GM23338 (cell line): Measurements from ENCODE around the gene PRSS27. TPM values are rescaled to one million over a fixed set of nuclear protein-coding genes. Genes with fewer than 3 reads are reported as not detected.

Source experiments
- ATAC-seq: fragments of 200-7000 bp; cut with Tn5 transposase; 3 replicates; pipeline ENCODE4 v1.9.1; 2020
- DNase-seq: peaks from one replicate; pipeline ENCODE4 v3.0.0-alpha.2; 2015; ENCODE audit warnings: low spot score
- H2AFZ ChIP-seq: fragments of 200-600 bp; sonication (generic); 2 replicates; pipeline ENCODE4 v1.8.0; 2016; ENCODE audit warnings: antibody characterized with exemption, mild to moderate bottlenecking, moderate library complexity
- H3F3A ChIP-seq: fragments of 200-600 bp; sonication (generic); replicated peaks from 2 replicates; pipeline ENCODE4 v1.8.0; 2017; ENCODE audit warnings: antibody characterized with exemption, mixed run types, low read depth
- H3K27ac ChIP-seq: fragments of 200-600 bp; sonication (generic); 2 replicates; pipeline ENCODE4 v1.6.1; 2016; ENCODE audit warnings: low read depth
- H3K27me3 ChIP-seq: fragments of 200-600 bp; sonication (generic); 2 replicates; pipeline ENCODE4 v1.8.0; 2016; ENCODE audit warnings: mild to moderate bottlenecking, mixed run types, moderate library complexity; ENCODE audit not compliant: insufficient read depth
- H3K36me3 ChIP-seq: fragments of 200-600 bp; sonication (generic); 2 replicates; pipeline ENCODE4 v1.8.0; 2016; ENCODE audit warnings: mild to moderate bottlenecking; ENCODE audit not compliant: insufficient read depth
- H3K4me1 ChIP-seq: fragments of 200-600 bp; sonication (generic); 2 replicates; pipeline ENCODE4 v1.8.0; 2016; ENCODE audit warnings: mild to moderate bottlenecking, moderate library complexity; ENCODE audit not compliant: insufficient read depth
- H3K4me2 ChIP-seq: fragments of 200-600 bp; sonication (generic); 2 replicates; pipeline ENCODE4 v1.7.1; 2017; ENCODE audit warnings: mixed run types
- H3K4me3 ChIP-seq: fragments of 200-600 bp; sonication (generic); 2 replicates; pipeline ENCODE4 v1.6.1; 2016; ENCODE audit warnings: mixed run types
- H3K79me2 ChIP-seq: fragments of 200-600 bp; sonication (generic); replicated peaks from 2 replicates; pipeline ENCODE4 v1.8.0; 2017; ENCODE audit warnings: mild to moderate bottlenecking; ENCODE audit not compliant: insufficient read depth
- H3K9me2 ChIP-seq: fragments of 200-600 bp; sonication (generic); 2 replicates; pipeline ENCODE4 v1.8.0; 2017; ENCODE audit not compliant: insufficient read depth
- H4K20me1 ChIP-seq: fragments of 200-600 bp; sonication (generic); replicated peaks from 2 replicates; pipeline ENCODE4 v1.8.0; 2017; ENCODE audit warnings: mild to moderate bottlenecking; ENCODE audit not compliant: insufficient read depth
- H3K27ac Mint-ChIP-seq: 2 replicates; pipeline ENCODE4 v1.8.0; 2020; ENCODE audit warnings: inconsistent platforms, mild to moderate bottlenecking, moderate library complexity, mixed read lengths
- H3K27me3 Mint-ChIP-seq: 3 replicates; pipeline ENCODE4 v1.8.0; 2022; ENCODE audit warnings: low read depth, mild to moderate bottlenecking, moderate library complexity, mixed read lengths, inconsistent platforms; ENCODE audit not compliant: insufficient read depth, poor library complexity
- H3K36me3 Mint-ChIP-seq: 3 replicates; pipeline ENCODE4 v1.8.0; 2021; ENCODE audit warnings: low read depth, mild to moderate bottlenecking, inconsistent platforms, moderate library complexity, mixed read lengths
- H3K4me1 Mint-ChIP-seq: 3 replicates; pipeline ENCODE4 v1.8.0; 2020; ENCODE audit warnings: mild to moderate bottlenecking, inconsistent platforms, mixed read lengths
- H3K4me3 Mint-ChIP-seq: 3 replicates; pipeline ENCODE4 v1.8.0; 2021; ENCODE audit warnings: moderate library complexity, mild to moderate bottlenecking, inconsistent platforms, mixed read lengths
- H3K9me3 Mint-ChIP-seq: 3 replicates; pipeline ENCODE4 v1.8.0; 2020; ENCODE audit warnings: moderate library complexity, mild to moderate bottlenecking, inconsistent platforms, mixed read lengths
- CREB1 ChIP-seq: fragments of 250-450 bp; sonication (Bioruptor Pico); IDR thresholded peaks from 2 replicates; pipeline ENCODE4 v1.5.0; 2020; ENCODE audit warnings: low read depth, mild to moderate bottlenecking, moderate library complexity
- CTCF ChIP-seq, 2 experiments: fragments of 200-600 bp in 1 of 2; sonication (generic) in 1 of 2; conservative IDR thresholded peaks; 2 replicates each; pipeline versions ENCODE4 v1.5.1 to v1.6.1; 2016 to 2017; ENCODE audit warnings: antibody characterized with exemption in 2 of 2, low read depth in 2 of 2, mild to moderate bottlenecking in 2 of 2, moderate library complexity in 1 of 2
- ETS1 ChIP-seq: IDR thresholded peaks from 2 replicates; pipeline ENCODE4 v1.6.1; 2016; ENCODE audit warnings: antibody characterized with exemption
- EZH2 ChIP-seq: fragments of 200-600 bp; sonication (generic); IDR thresholded peaks from one replicate; pipeline ENCODE4 v1.8.0; 2017; ENCODE audit warnings: antibody characterized with exemption, mild to moderate bottlenecking, low read depth; ENCODE audit not compliant: unreplicated experiment
- EZH2phosphoT487 ChIP-seq: fragments of 200-600 bp; sonication (generic); IDR thresholded peaks from one replicate; pipeline ENCODE4 v1.8.1; 2018; ENCODE audit warnings: antibody characterized with exemption; ENCODE audit not compliant: unreplicated experiment
- JUNB ChIP-seq: IDR thresholded peaks from one replicate; pipeline ENCODE4 v1.6.1; 2016; ENCODE audit warnings: antibody characterized with exemption; ENCODE audit not compliant: unreplicated experiment
- NANOG ChIP-seq: IDR thresholded peaks from 2 replicates; pipeline ENCODE4 v1.6.1; 2016; ENCODE audit warnings: antibody characterized with exemption, borderline replicate concordance
- POLR2AphosphoS5 ChIP-seq: IDR thresholded peaks from 2 replicates; pipeline ENCODE4 v1.6.1; 2016; ENCODE audit warnings: antibody characterized with exemption, low read depth
- STAT1 ChIP-seq: IDR thresholded peaks from one replicate; pipeline ENCODE4 v1.6.1; 2016; ENCODE audit warnings: antibody characterized with exemption; ENCODE audit not compliant: unreplicated experiment
- ZNF114 ChIP-seq: fragments of 250-450 bp; sonication (Bioruptor Pico); IDR thresholded peaks from 2 replicates; pipeline ENCODE4 v1.5.0; 2020; ENCODE audit warnings: mild to moderate bottlenecking, moderate library complexity
- ZNF331 ChIP-seq: fragments of 250-450 bp; sonication (Bioruptor Pico); IDR thresholded peaks from 2 replicates; pipeline ENCODE4 v1.5.0; 2020; ENCODE audit warnings: low read depth, mild to moderate bottlenecking, moderate library complexity
- polyA plus RNA-seq: library from polyadenylated mRNA; unstranded; fragments of >200 nt; fragmentation: Nextera tagmentation; extraction: Ambion mirVana; gene quantifications from 2 replicates; pipeline ENCODE4 v1.2.1, GENCODE V29; 2016
- total RNA-seq: library from RNA; depleted of rRNA; stranded (reverse); fragments of >200 nt; shearing (Covaris generic); gene quantifications from 2 replicates; pipeline ENCODE4 v1.2.3, GENCODE V29; 2014

The PRSS27 gene
- total and polyA plus RNA-seq, 2 experiments from 2014 or later = 0.73 to 1.6 TPM

DNA sequence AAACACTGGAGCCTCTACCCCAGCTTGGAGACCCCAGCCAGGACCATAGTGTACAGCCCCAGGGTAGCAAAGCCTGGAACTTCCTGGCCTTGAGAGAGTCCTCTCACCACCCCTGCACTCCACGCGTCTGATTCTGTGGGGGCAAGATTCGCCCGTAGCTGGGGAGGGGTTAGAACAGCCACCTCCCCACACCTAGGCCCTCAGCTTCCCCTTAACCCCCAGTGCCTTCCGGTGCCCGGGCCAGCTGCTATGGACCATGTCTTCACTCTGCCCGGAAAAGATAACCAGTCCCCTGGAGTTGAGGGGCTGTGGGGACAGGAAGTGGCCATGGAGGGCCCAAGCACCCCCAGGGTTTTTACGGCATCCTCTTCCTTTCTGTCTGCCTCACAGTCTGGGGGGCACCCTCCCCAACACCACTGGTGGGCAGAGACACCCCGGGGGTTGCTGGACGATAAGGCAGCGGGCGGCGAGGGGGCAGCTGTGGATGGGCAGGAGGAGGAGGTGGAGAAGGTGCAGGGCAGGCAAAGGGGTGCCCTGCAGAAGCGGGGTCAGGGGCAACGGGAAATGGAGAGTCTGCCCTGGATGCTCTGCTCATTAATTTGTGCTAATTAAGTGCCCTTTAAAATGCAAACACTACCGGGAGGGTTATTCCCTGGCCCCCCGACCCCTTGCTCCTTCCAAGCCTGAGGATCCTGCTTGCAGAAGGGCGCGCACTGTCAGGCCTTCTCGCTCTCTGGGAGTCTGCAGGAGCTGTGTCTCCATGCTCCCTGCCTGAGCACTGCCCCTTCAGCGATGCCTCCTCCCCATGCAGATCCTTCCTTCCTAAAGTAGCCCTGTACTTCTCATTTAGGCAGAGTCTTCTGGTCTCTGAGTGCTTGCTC, 2.4 kb downstream of the PRSS27 start:
- no peak for ATAC-seq
- peaks cover 18% of the 10 kb centered on the region for H3K27me3 Mint-ChIP-seq
- Histone ChIP-seq H3K4me1 (no peaks in the 10 kb centered on the region), H3K36me3 (no peaks in the 10 kb centered on the region), H3K79me2 (no peaks in the 10 kb centered on the region), H3F3A (peaks cover 10% of the 10 kb centered on the region; the same call in 1 of the 2 replicates), H2AFZ (no peak overlapping the region), H3K4me3 (no peak overlapping the region), H3K27ac (no peak overlapping the region), H3K9me2 (no peaks in the 10 kb centered on the region), H3K4me2 (no peak overlapping the region), H4K20me1 (no peaks in the 10 kb centered on the region), H3K27me3 (no peaks in the 10 kb centered on the region)
- H3K4me1 Mint-ChIP-seq = peaks cover 9% of the 10 kb centered on the region; the same call in 2 of the 3 replicates
- H3K4me3 Mint-ChIP-seq = no peak overlapping the region; the same call in 2 of the 3 replicates
- H3K27ac Mint-ChIP-seq = peak overlapping the region; percentile 65; the same call in 1 of the 2 replicates
- no peaks in the 10 kb centered on the region for H3K9me3 Mint-ChIP-seq
- no peaks in the 10 kb centered on the region; the same call in 2 of the 3 replicates for H3K36me3 Mint-ChIP-seq
- no peak for DNase-seq
- TF ChIP-seq NANOG (no peak), ZNF114 (no peak), EZH2 (no peak), JUNB (no peak), ETS1 (no peak), STAT1 (no peak)

- H2AFZ ChIP-seq = no peak overlapping the region
- Mint-ChIP-seq H3K27me3 (peaks cover 18% of the 10 kb centered on the region), H3K4me3 (no peak overlapping the region), H3K4me1 (peaks cover 7% of the 10 kb centered on the region; the same call in 2 of the 3 replicates), H3K9me3 (no peaks in the 10 kb centered on the region), H3K27ac (no peak overlapping the region), H3K36me3 (no peaks in the 10 kb centered on the region; the same call in 2 of the 3 replicates)
- no peaks in the 10 kb centered on the region for H3K36me3 ChIP-seq
- no peaks in the 10 kb centered on the region for H3K79me2 ChIP-seq
- H3K4me1 ChIP-seq = no peaks in the 10 kb centered on the region
- H3K27me3 ChIP-seq = no peaks in the 10 kb centered on the region
- H3K4me3 ChIP-seq = no peak overlapping the region
- H3F3A ChIP-seq = peaks cover 10% of the 10 kb centered on the region; the same call in 1 of the 2 replicates
- no peak overlapping the region for H3K4me2 ChIP-seq
- H3K27ac ChIP-seq = no peak overlapping the region
- no peaks in the 10 kb centered on the region for H4K20me1 ChIP-seq
- DNase-seq = peak; percentile 44
- no peaks in the 10 kb centered on the region for H3K9me2 ChIP-seq
- no peak for ATAC-seq
- no peak for TF ChIP-seq POLR2AphosphoS5
- TF ChIP-seq NANOG = no peak
- TF ChIP-seq ETS1 = no peak
- no peak for TF ChIP-seq EZH2
- TF ChIP-seq STAT1 = no peak
- no peak for TF ChIP-seq EZH2phosphoT487
- TF ChIP-seq CREB1 (CRISPR knock-in tag) = no peak
- no peak for TF ChIP-seq JUNB
- TF ChIP-seq CTCF (conservative IDR thresholded peaks at IDR 0.05; ENCODE audit: low read depth in 2 of 2) = no peak
- no peak for TF ChIP-seq ZNF331 (CRISPR knock-in tag)
Measured at GRCh38 chr16:2716948-2717347, 3.1 kb downstream of the PRSS27 start.
